ENCODE data around the gene WDR1.

The WDR1 gene

DNA sequence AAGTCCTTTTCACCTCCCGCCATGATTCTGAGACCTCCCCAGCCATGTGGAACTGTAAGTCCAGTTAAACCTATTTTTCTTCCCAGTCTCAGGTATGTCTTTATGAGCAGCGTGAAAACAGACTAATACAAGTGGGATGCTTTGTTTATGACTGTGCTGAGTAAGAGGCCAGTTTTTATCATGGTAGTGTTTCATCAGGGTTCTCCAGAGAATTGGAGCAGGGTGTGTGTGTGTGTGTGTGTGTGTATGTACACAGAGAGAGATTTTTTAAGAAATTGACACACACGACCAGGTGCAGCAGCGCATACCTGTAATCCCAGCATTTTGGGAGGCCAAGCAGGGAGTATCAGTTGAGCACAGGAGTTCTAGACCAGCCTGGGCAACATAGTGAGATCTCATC is 60.7 kb downstream of the WDR1 start:
- Histone ChIP-seq H4K20me1 (ENCODE audit: insufficient read depth) (no peaks in the 10 kb centered on the region), H3K79me2 (ENCODE audit: insufficient read depth, low read depth) (no peaks in the 10 kb centered on the region), H3K36me3 (ENCODE audit: insufficient read depth) (no peaks in the 10 kb centered on the region), H2AFZ (ENCODE audit: low read depth) (no peak overlapping the region), H3K4me2 (no peak overlapping the region), H3K27ac (no peak overlapping the region), H3K4me1 (ENCODE audit: low read depth, poor library complexity, severe bottlenecking) (no peaks in the 10 kb centered on the region), H3K4me3 (IDR thresholded peaks at IDR 0.05; ENCODE audit: insufficient read depth, low read depth, low read length) (no peak overlapping the region), H3K27me3 (ENCODE audit: insufficient read depth, low read depth) (no peaks in the 10 kb centered on the region), H3K9ac (no peak overlapping the region)
- TF ChIP-seq, protein P1, sequence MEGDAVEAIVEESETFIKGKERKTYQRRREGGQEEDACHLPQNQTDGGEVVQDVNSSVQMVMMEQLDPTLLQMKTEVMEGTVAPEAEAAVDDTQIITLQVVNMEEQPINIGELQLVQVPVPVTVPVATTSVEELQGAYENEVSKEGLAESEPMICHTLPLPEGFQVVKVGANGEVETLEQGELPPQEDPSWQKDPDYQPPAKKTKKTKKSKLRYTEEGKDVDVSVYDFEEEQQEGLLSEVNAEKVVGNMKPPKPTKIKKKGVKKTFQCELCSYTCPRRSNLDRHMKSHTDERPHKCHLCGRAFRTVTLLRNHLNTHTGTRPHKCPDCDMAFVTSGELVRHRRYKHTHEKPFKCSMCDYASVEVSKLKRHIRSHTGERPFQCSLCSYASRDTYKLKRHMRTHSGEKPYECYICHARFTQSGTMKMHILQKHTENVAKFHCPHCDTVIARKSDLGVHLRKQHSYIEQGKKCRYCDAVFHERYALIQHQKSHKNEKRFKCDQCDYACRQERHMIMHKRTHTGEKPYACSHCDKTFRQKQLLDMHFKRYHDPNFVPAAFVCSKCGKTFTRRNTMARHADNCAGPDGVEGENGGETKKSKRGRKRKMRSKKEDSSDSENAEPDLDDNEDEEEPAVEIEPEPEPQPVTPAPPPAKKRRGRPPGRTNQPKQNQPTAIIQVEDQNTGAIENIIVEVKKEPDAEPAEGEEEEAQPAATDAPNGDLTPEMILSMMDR (conservative IDR thresholded peaks at IDR 0.05; ENCODE audit: low read depth, low read length): no peak

DNA sequence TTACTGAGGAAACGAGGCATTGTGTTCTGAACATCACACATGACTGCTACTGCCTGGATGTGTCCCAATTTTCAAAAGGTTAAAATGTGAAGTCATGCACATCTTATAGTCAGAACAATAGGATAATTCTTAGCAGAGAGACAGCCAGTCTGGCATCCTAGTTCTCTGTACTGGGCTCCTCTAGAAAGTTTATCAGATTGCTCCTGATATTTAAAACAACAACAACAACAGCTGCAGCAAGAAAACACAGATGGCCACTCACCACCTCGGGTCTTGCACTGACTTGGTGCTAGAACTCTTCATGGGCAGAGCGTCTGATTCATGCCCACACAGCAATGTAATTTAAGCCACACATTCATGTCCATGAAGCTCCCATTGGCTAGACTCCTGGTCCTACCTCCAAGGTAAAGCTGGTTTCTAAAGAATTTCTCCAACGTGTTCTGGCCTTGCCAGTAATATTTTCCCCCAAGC is 62.0 kb downstream of the WDR1 start:
- Histone ChIP-seq H3K36me3 (ENCODE audit: insufficient read depth) (no peaks in the 10 kb centered on the region), H3K4me3 (IDR thresholded peaks at IDR 0.05; ENCODE audit: insufficient read depth, low read depth, low read length) (no peak overlapping the region), H3K9ac (no peak overlapping the region), H3K4me1 (ENCODE audit: low read depth, poor library complexity, severe bottlenecking) (no peaks in the 10 kb centered on the region), H3K79me2 (ENCODE audit: insufficient read depth, low read depth) (no peaks in the 10 kb centered on the region), H3K27ac (no peak overlapping the region), H2AFZ (ENCODE audit: low read depth) (no peak overlapping the region), H3K4me2 (no peak overlapping the region), H4K20me1 (ENCODE audit: insufficient read depth) (no peaks in the 10 kb centered on the region), H3K27me3 (ENCODE audit: insufficient read depth, low read depth) (no peaks in the 10 kb centered on the region)
- TF ChIP-seq, protein P1 (conservative IDR thresholded peaks at IDR 0.05; ENCODE audit: low read depth, low read length): no peak

DNA sequence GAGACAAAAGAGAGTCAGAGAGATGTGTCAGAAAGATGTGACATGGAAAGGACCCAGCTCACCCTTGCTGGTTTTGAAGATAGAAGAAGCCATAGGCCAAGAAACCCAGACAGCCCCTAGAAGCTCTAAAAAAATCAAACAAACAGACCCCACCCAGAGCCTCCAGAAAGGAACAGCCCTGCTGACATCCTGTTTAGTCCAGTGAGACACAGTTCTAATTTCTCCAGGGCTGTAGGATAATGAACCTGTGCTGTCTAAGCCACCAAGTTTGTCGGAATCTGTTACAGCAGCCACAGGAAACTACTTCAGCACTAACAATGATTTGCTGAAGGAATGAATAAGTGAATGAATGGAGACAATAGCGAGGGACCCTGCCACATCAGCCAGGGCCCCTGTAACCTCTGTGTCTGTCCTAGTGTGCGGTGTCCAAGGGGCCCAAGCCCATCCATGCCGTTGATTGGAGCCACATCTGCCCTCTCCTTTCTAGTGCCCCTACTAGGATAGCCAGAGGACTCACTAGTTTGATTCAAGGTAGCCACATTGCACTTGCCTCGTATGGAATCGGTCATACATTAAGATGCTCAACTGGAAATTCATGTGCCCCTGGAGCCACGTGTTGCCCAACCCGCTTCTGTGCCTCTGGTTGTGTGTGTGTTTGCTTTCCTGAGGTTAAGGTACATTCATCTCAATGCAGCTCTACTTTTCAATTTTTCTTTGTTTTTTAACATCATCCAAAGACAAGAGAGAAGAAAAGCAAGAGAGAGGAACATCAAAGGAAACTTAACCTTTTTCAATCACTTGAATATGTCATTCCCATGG is 62.8 kb downstream of the WDR1 start:
- no peak overlapping the region for H3K9ac ChIP-seq
- H3K79me2 ChIP-seq (ENCODE audit: insufficient read depth, low read depth): no peaks in the 10 kb centered on the region
- no peaks in the 10 kb centered on the region for H3K27me3 ChIP-seq (ENCODE audit: insufficient read depth, low read depth)
- no peak overlapping the region for H3K4me3 ChIP-seq (IDR thresholded peaks at IDR 0.05; ENCODE audit: insufficient read depth, low read depth, low read length)
- H2AFZ ChIP-seq (ENCODE audit: low read depth): no peak overlapping the region
- H3K27ac ChIP-seq: no peak overlapping the region
- TF ChIP-seq, protein P1 (conservative IDR thresholded peaks at IDR 0.05; ENCODE audit: low read depth, low read length): no peak
- no peaks in the 10 kb centered on the region for H3K4me1 ChIP-seq (ENCODE audit: low read depth, poor library complexity, severe bottlenecking)
- no peaks in the 10 kb centered on the region for H3K36me3 ChIP-seq (ENCODE audit: insufficient read depth)
- H3K4me2 ChIP-seq: no peak overlapping the region
- no peaks in the 10 kb centered on the region for H4K20me1 ChIP-seq (ENCODE audit: insufficient read depth)

DNA sequence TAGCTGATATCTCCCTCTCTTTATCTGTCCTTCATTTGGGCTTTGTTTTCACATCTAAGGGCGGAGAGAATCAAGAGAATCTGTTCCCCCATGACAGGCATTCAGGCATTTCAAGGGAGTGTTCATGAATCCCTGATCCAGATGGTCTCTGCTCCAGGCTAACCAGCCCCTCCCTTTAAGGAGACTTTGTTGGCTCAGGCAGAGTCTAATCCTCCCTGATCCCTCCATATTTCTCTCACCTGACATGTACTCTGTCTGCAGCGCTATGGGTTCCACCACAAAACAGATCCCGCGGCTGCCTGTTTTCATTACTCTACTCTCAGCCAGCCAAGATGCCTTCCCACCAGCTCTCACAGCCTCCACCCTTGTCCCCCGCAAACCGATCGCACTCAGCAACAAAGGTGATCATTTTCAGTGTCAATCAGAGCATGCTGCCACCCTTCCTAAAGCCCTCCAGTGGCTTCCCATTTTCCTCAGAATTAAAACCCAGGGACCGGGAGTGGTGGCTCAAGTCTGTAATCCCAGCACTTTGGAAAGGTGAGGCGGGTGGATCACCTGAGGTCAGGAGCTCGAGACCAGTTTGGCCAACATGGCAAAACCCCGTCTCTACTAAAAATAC is 65.0 kb downstream of the WDR1 start:
- H3K4me1 ChIP-seq (ENCODE audit: low read depth, poor library complexity, severe bottlenecking): no peaks in the 10 kb centered on the region
- no peaks in the 10 kb centered on the region for H3K27me3 ChIP-seq (ENCODE audit: insufficient read depth, low read depth)
- no peaks in the 10 kb centered on the region for H3K36me3 ChIP-seq (ENCODE audit: insufficient read depth)
- H4K20me1 ChIP-seq (ENCODE audit: insufficient read depth): no peaks in the 10 kb centered on the region
- H2AFZ ChIP-seq (ENCODE audit: low read depth): no peak overlapping the region
- H3K4me2 ChIP-seq: no peak overlapping the region
- H3K27ac ChIP-seq: no peak overlapping the region
- no peak overlapping the region for H3K9ac ChIP-seq
- H3K4me3 ChIP-seq (IDR thresholded peaks at IDR 0.05; ENCODE audit: insufficient read depth, low read depth, low read length): no peak overlapping the region
- TF ChIP-seq, protein P1 (conservative IDR thresholded peaks at IDR 0.05; ENCODE audit: low read depth, low read length): no peak
- no peaks in the 10 kb centered on the region for H3K79me2 ChIP-seq (ENCODE audit: insufficient read depth, low read depth)
